H1 (cell line): Measurements from ENCODE around the gene EXOSC5. TPM values are rescaled to one million over a fixed set of nuclear protein-coding genes. Genes with fewer than 3 reads are reported as not detected.

ENCODE experiments used
- ATF3 ChIP-seq: IDR thresholded peaks from 2 replicates; pipeline ENCODE4 v1.6.1; 2011; ENCODE audit warnings: low read depth, mild to moderate bottlenecking, low read length; ENCODE audit not compliant: insufficient read depth
- BRCA1 ChIP-seq: IDR thresholded peaks from 2 replicates; pipeline ENCODE4 v1.6.1; 2012; ENCODE audit warnings: low read depth, low read length, improper control_type of control experiment
- CHD2 ChIP-seq: IDR thresholded peaks from 2 replicates; pipeline ENCODE4 v1.6.1; 2012; ENCODE audit warnings: low read length, improper control_type of control experiment
- EP300 ChIP-seq, 2 experiments: IDR thresholded peaks; 1 replicate in 1 of 2; 2 replicates in 1 of 2; pipeline ENCODE4 v1.6.1; 2011 to 2012; ENCODE audit warnings: low read depth in 2 of 2, low read length in 2 of 2, mild to moderate bottlenecking in 2 of 2, borderline replicate concordance in 1 of 2, inconsistent platforms in 1 of 2, moderate library complexity in 1 of 2
- POLR2A ChIP-seq, 2 experiments: IDR thresholded peaks; 1 replicate in 1 of 2; 2 replicates in 1 of 2; pipeline ENCODE4 v1.6.1; 2011; ENCODE audit warnings: low read depth in 2 of 2, low read length in 2 of 2, mild to moderate bottlenecking in 2 of 2; ENCODE audit errors: control extremely low read depth in 1 of 2
- RFX5 ChIP-seq: IDR thresholded peaks from 2 replicates; pipeline ENCODE4 v1.6.1; 2011; ENCODE audit warnings: low read depth, low read length, improper control_type of control experiment, borderline replicate concordance
- SIX5 ChIP-seq: IDR thresholded peaks from 2 replicates; pipeline ENCODE4 v1.6.1; 2011; ENCODE audit warnings: mild to moderate bottlenecking, low read depth, low read length
- SP1 ChIP-seq: IDR thresholded peaks from 2 replicates; pipeline ENCODE4 v1.6.1; 2011; ENCODE audit warnings: low read depth, low read length
- polyA plus RNA-seq, 7 experiments: library from polyadenylated mRNA; depleted of rRNA in 3 of 7; stranded (reverse) in 5 of 7; unstranded in 2 of 7; fragments of >200 nt in 5 of 7; fragments of 200-250 nt in 2 of 7; gene quantifications; 1 replicate in 5 of 7; 2 replicates in 1 of 7; 4 replicates in 1 of 7; pipeline versions ENCODE4 v1.2.1 to v1.2.3, GENCODE V29; 2011 to 2013; ENCODE audit warnings: missing spikeins in 2 of 7, mixed read lengths in 2 of 7
- total RNA-seq: library from RNA; stranded (reverse); fragmentation: NEBNext Ultra II Directional; extraction: Animal tissue kit (Norgen Biotek cat#: 25700); gene quantifications from 2 replicates; pipeline ENCODE4 v1.2.1, GENCODE V29; 2021

Gene EXOSC5
- total and polyA plus RNA-seq, 2 of the 8 experiments (the other 6 are each of a cell fraction or from before 2014, with no cell fraction given): 56.2 to 92.8 TPM

DNA sequence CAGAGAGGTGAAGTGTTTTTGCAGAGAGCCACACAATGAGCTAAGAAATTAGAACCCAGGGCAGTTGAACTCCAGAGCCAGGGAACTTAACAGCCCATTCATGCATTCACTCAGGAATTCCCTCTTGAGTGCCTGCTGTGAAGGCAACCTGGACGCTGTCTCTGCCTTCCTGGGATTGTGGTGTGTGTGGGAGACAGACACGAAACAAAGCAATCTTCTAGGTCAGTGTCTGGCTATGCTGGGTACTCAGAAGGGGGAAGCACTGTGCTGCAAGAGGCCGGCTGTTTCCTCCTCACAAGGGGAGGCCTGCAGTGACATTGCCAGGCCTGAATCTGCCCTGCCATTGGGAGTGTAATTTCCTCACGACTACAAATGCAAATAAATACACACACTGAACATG is 10.1 kb upstream of the EXOSC5 start (continued):
- TF ChIP-seq SIX5 (no peak), BRCA1 (no peak), SP1 (no peak), EP300 (IDR thresholded peaks at IDR 0.05; ENCODE audit: borderline replicate concordance in 1 of 2, low read depth in 2 of 2, low read length in 2 of 2) (no peak), RFX5 (no peak), ATF3 (no peak), POLR2A (IDR thresholded peaks at IDR 0.05; ENCODE audit: control extremely low read depth in 1 of 2, low read depth in 2 of 2, low read length in 2 of 2) (no peak), CHD2 (no peak)
